ENCODE data around the gene SANBR.
"Not testable (repeated sequence)": the region's sequence is repeated elsewhere in the genome, so short reads cannot be mapped to it uniquely, and the experiment has no call there.

Gene SANBR

DNA sequence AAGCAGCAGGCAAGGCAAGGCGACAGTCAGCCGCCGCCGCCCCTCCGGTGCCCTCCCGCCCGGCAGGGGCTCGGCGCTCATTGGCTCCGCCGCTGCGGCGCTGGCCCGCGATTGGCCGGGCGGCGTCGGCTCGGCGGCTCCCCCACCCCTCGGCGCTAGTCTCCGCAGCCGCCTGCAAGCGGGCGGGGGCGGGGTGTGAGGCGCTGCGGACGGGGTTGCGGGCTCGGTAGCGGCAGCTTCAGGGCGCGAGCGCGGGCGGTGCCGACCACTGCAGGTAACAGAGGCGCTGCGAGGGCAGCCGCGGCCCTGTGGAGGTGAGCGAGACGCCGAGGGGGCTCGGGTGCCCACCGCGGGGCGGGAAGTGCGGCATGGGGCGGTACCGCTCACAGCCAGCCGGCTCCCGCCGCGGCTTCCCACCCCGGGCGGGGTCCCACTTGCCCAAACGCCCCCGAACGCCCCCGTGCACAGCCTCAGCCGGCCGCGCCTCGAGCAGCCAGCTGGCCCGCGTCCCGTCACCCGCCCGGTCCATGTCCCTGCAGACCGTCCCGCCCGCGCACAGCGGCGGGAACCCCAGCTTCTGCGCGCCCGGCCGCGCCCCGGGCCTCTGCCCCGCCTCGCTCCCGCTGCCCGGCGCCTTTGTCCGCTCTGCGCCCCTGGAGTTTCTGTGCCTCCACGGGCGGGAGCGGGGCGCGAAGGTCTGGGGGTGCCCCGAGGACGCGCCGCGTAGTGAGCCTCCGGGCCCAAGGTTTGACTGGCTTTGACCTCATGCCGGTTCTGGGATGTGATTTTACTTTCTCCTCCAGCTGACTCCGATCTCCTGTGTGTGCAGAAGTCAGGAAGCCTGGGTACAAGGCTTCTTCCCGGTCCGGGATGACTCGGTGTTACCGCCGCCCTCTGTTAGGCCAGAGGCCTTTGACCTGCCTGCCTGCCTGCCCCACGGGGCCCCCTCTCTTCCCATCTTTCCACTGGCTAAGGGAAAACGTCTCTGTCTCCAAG, at the start of gene SANBR:
SANBR (plus strand) TSS at position 158 of the 996 bp plus-strand sequence. CDS start 4,480 bp downstream, outside the sequence.
- peak; percentile 92 for DNase-seq

DNA sequence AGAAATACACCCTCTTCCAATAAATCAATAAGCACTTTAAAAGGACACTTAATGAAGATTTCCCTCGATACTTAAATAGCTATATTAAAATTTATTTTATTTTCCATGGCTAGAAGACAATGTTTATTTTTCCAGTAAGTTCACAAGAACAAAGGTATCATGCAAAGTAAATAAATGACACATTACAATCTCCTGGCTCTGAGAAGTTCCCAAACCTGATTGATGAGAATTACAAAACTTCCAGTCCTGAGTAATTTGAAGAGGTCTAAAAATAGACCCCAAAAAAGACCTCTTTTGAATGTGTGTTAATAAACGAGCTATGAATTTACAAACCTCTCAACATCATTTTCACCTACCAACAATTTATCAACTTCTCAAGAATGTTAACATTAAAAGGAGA, 49.7 kb upstream of the SANBR start:
- DNase-seq: no peak

- DNase-seq: no peak
These were observed 49.2 kb upstream of the SANBR start for GRCh38 chr2:61016392-61017002.

GRCh38 chr2:61017003-61017555, 48.6 kb upstream of the SANBR start:
- DNase-seq: peak; percentile 59

- peak; percentile 59 for DNase-seq
These were observed 47.9 kb upstream of the SANBR start, which contains the start of the genes PEX13 and PUS10 for GRCh38 chr2:61017556-61018317. TSS of gene PEX13 (plus strand) at chr2:61017720. CDS start at chr2:61017760, 40 bp downstream. TSS of gene PUS10 (minus strand) at chr2:61018255. CDS start at chr2:61011890, 6,365 bp downstream.

DNA sequence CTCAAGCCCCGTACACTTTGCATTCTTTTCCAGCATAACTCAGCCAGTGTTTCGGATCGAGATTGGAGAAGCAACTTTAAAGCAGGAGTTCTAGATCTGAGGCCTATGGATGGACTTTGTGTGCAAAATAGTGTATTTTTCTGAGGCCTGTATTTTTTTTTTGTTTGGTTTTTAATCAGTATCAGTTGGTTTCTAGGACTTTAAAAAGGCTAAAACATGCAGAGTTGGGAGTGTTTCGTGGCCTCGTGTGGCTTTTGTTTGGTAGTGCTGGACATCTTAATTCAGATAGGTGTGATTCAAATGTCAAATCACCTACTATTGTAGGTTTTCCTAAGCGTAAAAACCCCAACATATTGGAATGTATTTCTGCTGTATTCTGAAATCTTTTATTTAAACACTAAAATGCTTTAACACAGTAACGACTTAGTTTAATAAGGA, 47.3 kb upstream of the SANBR start:
- no peak for DNase-seq

- no peak for DNase-seq
These were observed 46.9 kb upstream of the SANBR start for GRCh38 chr2:61018798-61019197.

DNA sequence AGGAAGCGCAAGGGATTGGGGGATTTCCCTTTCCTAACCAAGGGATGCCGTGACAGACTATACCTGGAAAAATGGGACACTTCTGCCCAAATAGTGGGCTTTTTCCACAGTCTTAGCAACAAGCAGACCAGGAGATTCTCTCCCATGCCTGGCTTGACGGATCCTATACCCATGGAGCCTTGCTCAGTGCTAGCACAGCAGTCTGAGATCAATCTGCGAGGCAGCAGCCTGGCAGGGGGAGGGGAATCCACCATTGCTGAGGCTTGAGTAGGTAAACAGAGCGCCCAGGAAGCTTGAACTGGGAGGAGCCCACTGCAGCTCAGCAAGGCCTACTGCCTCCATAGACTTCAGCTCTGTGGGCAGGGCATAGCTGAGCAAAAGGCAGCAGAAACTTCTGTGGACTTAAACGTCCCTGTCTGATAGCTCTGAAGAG, 44.4 kb upstream of the SANBR start:
- no peak for DNase-seq

GRCh38 chr2:61023670-61024069, 42.0 kb upstream of the SANBR start:
- no peak for DNase-seq

DNA sequence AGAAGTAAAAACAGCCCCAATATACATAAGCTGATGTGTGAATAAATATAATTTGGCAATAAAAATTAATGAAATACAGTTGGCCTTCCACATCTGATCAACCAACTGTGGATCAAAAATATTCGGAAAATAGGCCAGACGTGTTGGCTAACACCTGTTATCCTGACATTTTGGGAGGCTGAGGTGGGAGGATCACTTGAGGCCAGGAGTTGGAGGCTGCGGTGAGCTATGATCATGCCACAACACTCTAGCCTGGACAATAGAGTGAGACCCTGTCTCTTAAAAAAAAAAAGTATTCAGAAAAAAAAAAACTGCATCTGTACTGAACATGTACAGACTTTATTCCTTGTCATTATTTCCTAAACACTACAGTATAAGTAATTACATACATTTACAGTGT, 36.1 kb upstream of the SANBR start:
- no peak for DNase-seq

GRCh38 chr2:61034592-61034991, 31.1 kb upstream of the SANBR start:
- DNase-seq: not testable (repeated sequence)

DNA sequence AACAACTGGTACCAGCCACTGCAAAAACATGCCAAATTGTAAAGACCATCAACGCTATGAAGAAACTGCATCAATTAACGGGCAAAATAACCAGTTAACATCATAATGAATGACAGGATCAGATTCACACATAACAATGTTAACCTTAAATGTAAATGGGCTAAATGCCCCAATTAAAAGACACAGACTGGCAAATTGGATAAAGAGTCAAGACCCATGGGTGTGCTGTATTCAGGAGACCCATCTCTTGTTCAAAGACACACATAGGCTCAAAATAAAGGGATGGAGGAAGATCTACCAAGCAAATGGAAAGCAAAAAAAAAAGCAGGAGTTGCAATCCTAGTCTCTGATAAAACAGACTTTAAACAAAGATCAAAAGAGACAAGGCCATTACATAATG, 29.0 kb upstream of the SANBR start:
- DNase-seq: not testable (repeated sequence)

GRCh38 chr2:61042807-61043206, 22.9 kb upstream of the SANBR start:
- DNase-seq: no peak

GRCh38 chr2:61044636-61045035, 21.0 kb upstream of the SANBR start:
- no peak for DNase-seq

DNA sequence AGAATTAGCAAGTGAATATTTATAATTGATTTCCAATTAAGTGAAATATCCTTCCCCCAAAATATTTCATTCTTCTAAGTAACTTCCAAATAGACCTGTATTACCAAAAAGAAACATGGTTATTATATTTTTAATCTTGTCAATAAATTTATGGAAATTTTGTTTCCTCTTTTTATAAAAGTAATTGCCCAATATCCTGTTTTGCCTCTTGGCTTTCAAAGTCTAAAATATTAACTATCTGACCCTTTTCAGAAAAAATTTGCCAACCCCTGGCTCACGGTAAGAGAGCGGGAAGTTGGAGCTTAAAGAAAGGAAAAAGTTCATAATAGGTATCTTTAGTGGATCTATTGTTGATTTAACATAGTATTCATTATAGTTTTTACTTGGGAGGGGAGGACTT, 20.4 kb upstream of the SANBR start:
- DNase-seq: no peak

- DNase-seq: no peak
These were observed 19.7 kb upstream of the SANBR start for GRCh38 chr2:61045999-61046398.

GRCh38 chr2:61055557-61055956, 10.1 kb upstream of the SANBR start:
- no peak for DNase-seq

DNA sequence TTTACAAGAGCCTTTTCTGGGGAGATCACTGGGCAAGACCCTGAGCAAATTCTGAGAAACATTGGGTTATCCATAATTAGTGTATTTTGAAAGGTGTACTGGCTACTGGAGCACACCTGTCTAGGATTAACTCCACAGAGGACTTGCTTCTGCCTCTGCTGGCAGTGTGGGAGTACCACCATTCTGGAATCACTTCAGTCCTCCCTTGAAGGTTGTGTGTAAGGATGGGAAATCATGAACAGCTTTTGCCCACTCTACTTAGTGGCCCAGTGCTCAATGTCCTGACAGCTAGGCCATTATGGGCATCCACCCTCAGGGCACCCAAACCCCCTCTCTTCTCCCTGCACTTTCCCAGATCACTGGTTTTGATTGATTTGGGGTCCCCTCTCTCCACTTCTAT, 8.1 kb upstream of the SANBR start:
- DNase-seq: no peak

DNA sequence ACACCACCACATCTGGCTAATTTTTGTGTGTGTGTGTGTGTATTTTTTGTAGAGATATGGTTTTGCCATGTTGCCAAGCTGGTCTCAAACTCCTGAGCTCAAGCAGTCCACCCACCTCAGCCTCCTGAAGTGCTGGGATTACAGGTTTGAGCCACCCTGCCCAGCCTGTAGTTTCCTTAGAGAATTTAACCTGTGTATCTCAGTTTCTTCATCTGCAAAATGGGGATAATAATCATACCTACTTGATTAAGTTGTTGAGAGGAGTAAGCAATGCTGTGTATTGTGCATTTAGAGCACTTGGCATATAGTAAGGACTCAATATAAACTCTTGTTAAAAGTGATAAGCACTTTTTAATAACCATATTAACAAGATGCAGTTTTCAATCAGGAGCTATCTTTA, 6.3 kb upstream of the SANBR start:
- DNase-seq: no peak

DNA sequence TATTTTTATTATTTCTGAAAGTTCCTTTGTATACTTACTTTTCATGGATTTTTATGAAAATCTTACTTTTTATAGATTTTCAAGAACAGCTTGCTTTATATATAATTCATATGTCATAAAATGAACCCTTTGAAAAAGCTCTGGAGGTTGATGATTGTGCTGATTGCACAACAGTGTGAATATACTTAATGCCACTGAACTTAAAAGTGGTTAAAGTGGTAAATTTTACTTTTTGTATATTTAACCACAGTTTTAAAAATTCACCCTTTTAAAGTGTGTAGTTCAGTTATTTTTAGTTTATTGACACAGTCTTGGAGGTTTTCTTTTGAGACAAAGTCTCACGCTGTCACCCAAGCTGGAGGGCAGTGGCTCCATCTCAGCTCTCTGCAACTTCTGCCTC, 8.4 kb downstream of the SANBR start:
- no peak for DNase-seq

- no peak for DNase-seq
These were observed 20.2 kb downstream of the SANBR start for GRCh38 chr2:61085883-61086282.

GRCh38 chr2:61089797-61090196, 24.1 kb downstream of the SANBR start:
- DNase-seq: no peak

All from NCI-H774 (cell line).